HUES64 (cell line): ENCODE data around the gene MUC5B.

Experiments used
- H3K27ac ChIP-seq: 2 replicates; pipeline ENCODE4 v1.7.0; 2013; ENCODE audit warnings: low read depth, low read length, inconsistent platforms
- H3K27me3 ChIP-seq: 2 replicates; pipeline ENCODE4 v1.6.1; 2013; ENCODE audit warnings: mild to moderate bottlenecking, low read length; ENCODE audit not compliant: insufficient read depth
- H3K36me3 ChIP-seq: 2 replicates; pipeline ENCODE4 v1.6.1; 2013; ENCODE audit warnings: mild to moderate bottlenecking, low read length; ENCODE audit not compliant: insufficient read depth
- H3K4me1 ChIP-seq: 2 replicates; pipeline ENCODE4 v1.6.1; 2013; ENCODE audit warnings: mild to moderate bottlenecking, low read length, moderate library complexity; ENCODE audit not compliant: insufficient read depth
- H3K4me3 ChIP-seq: 2 replicates; pipeline ENCODE4 v1.5.1; 2013; ENCODE audit warnings: mild to moderate bottlenecking, low read length, moderate library complexity
- H3K9ac ChIP-seq: 2 replicates; pipeline ENCODE4 v1.6.1; 2013; ENCODE audit warnings: mild to moderate bottlenecking, low read depth, low read length
- H3K9me3 ChIP-seq: 2 replicates; pipeline ENCODE4 v1.6.1; 2013; ENCODE audit warnings: low read depth, low read length; ENCODE audit not compliant: insufficient read depth
- WGBS: fragments of 150-250, 120-280 bp; methylation state at CpG from one replicate; pipeline ENCODE4 v1.1.7; 2013; ENCODE audit warnings: missing lambda C conversion rate; 5-methylcytosine and 5-hydroxymethylcytosine counted together

Gene MUC5B

DNA sequence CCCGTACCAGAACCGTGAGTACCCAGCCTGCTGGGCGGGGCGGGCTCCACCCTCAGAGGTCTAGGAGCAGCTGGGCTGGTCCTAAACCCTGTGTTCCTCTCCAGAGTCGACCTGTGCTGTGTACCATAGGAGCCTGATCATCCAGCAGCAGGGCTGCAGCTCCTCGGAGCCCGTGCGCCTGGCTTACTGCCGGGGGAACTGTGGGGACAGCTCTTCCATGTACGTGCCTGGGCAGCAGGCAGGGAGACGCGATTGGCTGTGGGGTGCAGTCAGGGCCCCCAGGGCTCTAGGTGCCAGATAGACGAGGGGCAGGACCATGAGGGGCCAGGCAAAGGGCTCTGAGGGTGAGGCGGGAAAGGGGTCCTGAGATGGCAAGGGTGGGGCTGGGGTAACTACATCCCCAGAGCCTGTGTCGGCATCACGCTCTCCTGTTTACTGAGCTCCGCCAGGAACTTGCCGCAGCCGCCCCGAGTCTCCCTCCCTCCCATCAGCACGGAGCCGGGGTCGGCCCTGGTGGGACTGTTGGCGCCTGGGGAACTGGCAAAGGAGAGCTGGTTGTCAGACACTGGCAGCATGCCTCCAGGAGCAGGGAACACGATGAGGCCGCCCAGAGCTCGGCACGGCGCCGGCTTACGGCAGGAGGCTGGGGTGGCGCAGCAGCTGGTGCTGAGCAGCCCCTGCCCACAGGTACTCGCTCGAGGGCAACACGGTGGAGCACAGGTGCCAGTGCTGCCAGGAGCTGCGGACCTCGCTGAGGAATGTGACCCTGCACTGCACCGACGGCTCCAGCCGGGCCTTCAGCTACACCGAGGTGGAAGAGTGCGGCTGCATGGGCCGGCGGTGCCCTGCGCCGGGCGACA lies 22.9 kb upstream of the MUC5B start:
- no peaks in the 10 kb centered on the region for H3K36me3 ChIP-seq
- WGBS = 91% methylated on average over 47 of the region's 47 CpGs
- no peak overlapping the region for H3K4me3 ChIP-seq
- H3K9ac ChIP-seq = no peak overlapping the region
- H3K9me3 ChIP-seq = no peaks in the 10 kb centered on the region
- H3K4me1 ChIP-seq = no peaks in the 10 kb centered on the region
- H3K27ac ChIP-seq = no peak overlapping the region
- no peaks in the 10 kb centered on the region for H3K27me3 ChIP-seq

DNA sequence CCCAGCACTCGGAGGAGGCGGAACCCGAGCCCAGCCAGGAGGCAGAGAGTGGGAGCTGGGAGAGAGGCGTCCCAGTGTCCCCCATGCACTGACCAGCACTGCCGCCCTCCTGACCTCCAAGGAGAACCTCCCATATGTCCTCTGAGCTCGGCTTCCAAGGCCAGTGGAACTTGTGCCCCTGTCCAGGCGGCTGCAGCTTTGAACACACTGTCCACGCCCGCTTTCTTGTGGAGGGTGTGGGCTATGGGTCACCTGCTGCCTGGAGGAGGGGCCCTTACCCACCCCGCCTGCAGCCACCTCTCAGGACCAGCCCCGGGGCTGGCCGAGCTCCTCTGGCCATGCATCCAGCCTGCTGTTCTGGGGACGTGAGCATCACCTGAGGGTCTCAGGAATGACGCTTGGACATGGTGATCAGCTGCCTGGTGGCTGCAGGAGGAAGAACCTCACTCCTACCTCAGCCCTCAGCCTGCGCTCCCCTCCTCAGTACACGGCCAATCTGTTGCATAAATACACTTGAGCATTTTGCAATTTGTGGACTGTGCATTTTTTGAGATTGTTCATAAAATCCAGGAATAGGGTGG lies 22.2 kb upstream of the MUC5B start:
- Histone ChIP-seq H3K4me1 (no peaks in the 10 kb centered on the region), H3K4me3 (no peak overlapping the region), H3K36me3 (no peaks in the 10 kb centered on the region), H3K9ac (no peak overlapping the region), H3K9me3 (no peaks in the 10 kb centered on the region), H3K27ac (no peak overlapping the region), H3K27me3 (no peaks in the 10 kb centered on the region)
- 93% methylated on average over 16 of the region's 16 CpGs for WGBS

DNA sequence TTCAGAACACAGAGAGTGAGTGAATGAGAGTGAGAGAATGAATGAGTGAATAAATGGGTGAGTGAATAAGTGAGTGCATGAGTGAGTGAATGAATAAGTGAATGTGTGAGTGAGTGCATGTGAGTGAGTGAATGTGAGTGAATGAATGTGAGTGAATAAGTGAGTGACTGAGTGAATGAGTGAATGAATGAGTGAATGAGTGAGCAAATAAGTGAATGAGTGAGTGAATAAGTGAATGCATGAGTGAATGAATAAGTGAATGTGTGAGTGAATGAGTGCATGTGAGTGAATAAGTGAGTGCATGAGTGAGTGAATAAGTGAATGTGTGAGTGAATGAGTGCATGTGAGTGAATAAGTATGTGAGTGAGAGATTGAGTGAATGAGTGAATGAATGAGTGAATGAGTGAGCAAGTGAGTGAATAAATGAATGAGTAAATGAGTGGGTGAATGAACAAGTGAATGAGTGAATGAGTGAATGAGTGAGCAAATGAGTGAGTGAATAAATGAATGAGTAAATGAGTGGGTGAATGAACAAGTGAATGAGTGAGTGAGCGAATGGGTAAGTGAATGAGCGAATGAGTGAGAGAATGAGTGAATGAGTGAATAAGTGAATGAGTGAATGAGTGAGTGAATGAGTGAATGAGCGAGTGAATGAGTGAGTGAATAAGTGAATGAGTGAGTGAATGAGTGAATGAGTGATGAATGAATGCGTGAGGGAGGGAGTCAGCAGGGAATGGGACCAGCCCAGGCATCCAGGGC lies 21.3 kb upstream of the MUC5B start:
- Histone ChIP-seq H3K4me1 (no peaks in the 10 kb centered on the region), H3K4me3 (no peak overlapping the region), H3K27me3 (no peaks in the 10 kb centered on the region), H3K9me3 (no peaks in the 10 kb centered on the region), H3K27ac (no peak overlapping the region), H3K36me3 (no peaks in the 10 kb centered on the region), H3K9ac (no peak overlapping the region)
- WGBS = 89% methylated on average over 4 of the region's 4 CpGs

DNA sequence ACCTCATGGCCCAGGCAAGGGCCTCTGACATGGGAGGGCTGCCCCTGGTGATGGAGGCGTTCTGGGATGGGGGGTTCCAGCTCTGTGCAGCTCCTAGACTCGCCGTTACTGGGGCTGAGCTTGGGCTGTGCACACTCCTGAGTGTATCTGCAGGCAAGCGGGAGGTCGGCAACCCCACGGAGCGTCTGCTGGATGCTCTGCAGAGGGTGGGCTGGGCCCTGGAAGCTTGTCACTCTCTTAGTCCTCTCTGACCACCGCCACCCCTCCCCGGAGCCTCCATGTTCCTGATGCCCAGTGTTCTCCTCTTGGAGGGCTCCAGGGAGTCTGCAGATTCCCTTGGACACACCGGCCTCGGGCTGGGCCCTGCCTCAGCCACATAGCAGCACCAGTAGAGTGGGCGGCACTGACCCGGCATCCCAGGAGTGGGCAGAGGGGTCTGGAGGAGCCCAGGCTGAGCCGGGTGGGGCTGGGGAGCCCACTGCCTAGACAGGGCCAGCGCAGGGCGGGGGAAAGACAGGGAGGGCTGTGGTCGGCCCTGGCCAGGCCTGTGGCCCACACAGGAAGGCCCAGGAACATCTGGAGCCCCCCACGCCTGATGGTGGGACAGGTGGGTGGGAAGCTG lies 20.6 kb upstream of the MUC5B start:
- no peaks in the 10 kb centered on the region for H3K36me3 ChIP-seq
- 87% methylated on average over 18 of the region's 18 CpGs for WGBS
- H3K9me3 ChIP-seq = no peaks in the 10 kb centered on the region
- H3K4me1 ChIP-seq = no peaks in the 10 kb centered on the region
- no peak overlapping the region for H3K27ac ChIP-seq
- no peak overlapping the region for H3K9ac ChIP-seq
- H3K4me3 ChIP-seq = no peak overlapping the region
- no peaks in the 10 kb centered on the region for H3K27me3 ChIP-seq

DNA sequence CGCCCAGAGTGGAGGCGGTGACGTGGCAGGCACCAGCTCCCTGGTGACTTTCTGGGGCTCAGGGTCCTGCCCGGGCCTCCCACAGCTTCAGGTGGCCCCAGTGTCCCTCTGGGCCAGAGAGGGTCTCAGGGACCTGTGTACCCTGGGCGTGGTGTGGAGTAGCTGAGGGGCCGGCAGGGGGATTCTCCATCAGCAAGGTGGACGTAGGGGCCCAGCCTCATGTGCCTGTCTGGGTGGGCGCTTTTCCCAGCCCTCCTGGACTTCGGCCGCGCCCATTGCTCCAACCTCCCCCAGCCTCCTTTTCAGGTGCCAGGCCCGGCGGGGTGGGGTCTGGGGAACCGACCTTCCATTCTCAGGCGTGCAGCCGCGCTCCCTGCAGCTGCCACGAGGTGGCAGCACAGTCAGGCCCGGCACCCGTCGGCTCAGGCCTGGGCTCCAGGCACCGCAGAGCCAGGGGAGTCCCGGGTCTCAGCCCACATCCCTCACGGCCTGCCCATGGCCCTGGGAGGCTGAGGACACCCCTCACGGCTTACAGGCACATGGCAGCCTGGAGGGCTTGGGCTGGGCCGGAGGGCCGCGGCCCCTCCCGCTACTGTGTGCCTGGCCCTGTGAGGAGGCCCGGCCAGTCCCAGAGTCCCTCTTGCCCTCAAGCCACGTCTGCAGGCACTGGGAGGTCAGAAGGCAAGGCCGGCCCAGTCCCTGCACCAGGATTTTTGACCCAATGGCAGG lies 19.9 kb upstream of the MUC5B start:
- 43% methylated on average over 32 of the region's 32 CpGs for WGBS
- Histone ChIP-seq H3K27ac (no peak overlapping the region), H3K9ac (no peak overlapping the region)

DNA sequence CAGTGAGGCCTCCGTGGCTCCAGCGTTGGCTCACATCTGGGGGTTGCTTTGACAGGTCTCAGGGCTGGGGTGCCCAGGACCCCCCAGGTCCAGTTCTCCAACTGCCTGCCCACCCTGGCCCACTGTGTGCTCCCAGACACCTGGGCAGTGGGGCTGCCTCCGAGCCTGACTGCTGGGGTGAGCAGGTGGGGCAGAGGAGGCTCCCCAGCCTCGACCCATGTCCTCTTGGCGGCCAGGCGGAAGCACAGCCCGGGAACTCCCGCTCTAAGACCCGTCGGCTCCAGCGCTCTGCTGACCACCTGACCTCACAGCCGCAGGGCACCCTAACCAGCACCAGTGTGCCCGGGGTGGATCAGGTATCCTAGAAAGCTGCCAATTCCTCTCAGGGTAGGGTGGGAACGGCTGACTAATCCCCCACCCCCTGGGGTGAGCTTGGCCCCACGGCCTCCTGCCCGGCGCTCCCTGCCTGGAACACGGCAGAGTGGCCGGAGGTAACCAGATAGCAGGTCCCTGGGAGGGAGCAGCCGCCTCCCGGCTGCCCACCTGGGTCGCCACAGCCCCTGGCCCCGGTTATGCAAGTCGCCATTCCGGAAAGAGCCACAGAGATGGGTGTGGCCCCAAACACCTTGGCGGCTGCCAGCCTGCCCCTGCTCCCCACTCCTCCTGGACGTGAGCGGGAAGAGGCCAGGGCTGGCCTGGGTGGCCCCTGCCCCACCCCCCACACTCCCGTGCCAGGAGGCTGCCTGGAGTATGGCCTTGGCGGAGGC lies 19.2 kb upstream of the MUC5B start:
- no peaks in the 10 kb centered on the region for H3K36me3 ChIP-seq
- no peak overlapping the region for H3K4me3 ChIP-seq
- H3K27me3 ChIP-seq = no peaks in the 10 kb centered on the region
- no peak overlapping the region; the same call in 1 of the 2 replicates for H3K9ac ChIP-seq
- H3K4me1 ChIP-seq = no peaks in the 10 kb centered on the region
- no peak overlapping the region for H3K27ac ChIP-seq
- whole genome bisulfite sequencing = 90% methylated on average over 30 of the region's 30 CpGs
- no peaks in the 10 kb centered on the region for H3K9me3 ChIP-seq

More for the DNA sequence above, 19.9 kb upstream of the MUC5B start:
- Histone ChIP-seq H3K36me3 (no peaks in the 10 kb centered on the region), H3K4me1 (no peaks in the 10 kb centered on the region), H3K27me3 (no peaks in the 10 kb centered on the region), H3K4me3 (no peak overlapping the region), H3K9me3 (no peaks in the 10 kb centered on the region)

DNA sequence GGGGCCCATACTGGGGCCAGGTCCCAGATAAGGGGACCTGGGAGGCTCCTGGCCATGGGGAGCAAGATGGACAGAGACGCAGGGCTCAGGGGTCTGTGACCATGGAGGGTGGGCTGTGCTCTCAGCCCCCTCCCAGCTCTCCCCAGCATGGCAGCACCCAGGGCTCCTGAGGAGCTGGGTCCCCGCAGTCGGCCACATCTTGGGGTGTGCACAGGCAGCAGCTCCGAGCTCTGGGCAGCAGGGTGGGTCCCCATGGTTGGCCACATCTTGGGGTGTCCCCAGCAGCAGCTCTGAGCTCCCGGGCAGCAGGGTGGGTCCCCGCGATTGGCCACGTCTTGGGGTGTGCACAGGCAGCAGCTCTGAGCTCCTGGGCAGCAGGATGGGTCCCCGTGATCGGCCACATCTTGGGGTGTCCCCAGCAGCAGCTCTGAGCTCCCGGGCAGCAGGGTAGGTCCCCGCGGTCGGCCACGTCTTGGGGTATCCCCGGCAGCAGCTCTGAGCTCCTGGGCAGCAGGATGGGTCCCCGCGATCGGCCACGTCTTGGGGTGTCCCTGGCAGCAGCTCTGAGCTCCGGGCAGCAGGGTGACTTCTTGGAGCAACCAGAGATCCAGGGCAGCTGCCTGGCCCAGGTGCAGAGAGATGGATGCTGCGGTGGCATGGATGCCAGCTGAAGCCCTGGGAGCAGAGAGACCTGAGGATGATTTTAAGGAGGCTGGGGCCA lies 18.3 kb upstream of the MUC5B start:
- no peak overlapping the region for H3K9ac ChIP-seq
- H3K4me1 ChIP-seq = no peaks in the 10 kb centered on the region
- no peaks in the 10 kb centered on the region for H3K36me3 ChIP-seq
- no peaks in the 10 kb centered on the region for H3K9me3 ChIP-seq
- no peak overlapping the region for H3K27ac ChIP-seq
- WGBS = 93% methylated on average over 22 of the region's 22 CpGs
- no peaks in the 10 kb centered on the region for H3K27me3 ChIP-seq
- no peak overlapping the region for H3K4me3 ChIP-seq

DNA sequence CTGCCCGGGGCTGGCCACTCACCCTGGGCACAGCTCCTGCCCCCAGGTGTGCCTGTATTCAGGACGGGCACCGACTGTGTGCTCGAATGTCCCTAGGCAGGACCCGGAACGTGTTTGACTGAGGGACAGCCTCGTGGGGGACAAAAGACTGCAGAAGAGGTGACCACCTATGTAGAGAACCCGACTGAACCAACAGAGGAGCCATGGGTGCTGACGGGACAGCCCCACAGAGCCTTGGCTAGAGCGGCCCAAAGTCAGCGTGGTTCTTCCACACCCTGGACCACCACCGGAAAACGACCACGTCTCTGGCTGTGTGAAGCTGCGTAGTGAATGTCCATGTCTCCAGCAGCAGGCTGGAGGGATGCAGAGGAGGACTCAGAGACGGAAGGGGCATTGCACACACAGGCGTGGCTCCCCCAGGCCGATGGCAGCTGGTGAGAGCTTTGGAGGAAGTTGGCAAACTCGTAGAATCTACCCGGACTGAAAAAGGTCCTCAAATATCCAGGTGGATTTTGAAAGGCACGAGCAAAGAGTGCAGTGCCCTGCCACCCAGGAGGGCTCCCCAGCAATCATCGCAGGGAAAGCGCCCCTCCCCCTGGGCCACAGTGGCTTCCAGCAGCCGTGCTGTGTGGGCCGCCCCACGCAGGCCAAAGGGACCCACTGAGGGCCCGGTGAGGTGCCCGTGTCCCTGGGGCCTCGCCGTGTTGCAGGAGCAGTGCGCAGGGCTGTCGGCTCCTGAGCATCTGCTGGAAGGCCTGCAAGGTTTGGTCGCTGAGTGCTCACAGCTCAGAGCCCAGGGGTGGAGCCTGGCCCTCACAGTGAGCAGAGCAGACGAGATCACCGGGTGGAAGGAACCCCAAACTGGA lies 17.5 kb upstream of the MUC5B start:
- no peaks in the 10 kb centered on the region for H3K4me1 ChIP-seq
- no peak overlapping the region for H3K4me3 ChIP-seq
- H3K9ac ChIP-seq = no peak overlapping the region
- no peaks in the 10 kb centered on the region for H3K36me3 ChIP-seq
- no peaks in the 10 kb centered on the region for H3K27me3 ChIP-seq
- H3K9me3 ChIP-seq = no peaks in the 10 kb centered on the region
- WGBS = 91% methylated on average over 35 of the region's 35 CpGs
- H3K27ac ChIP-seq = no peak overlapping the region

DNA sequence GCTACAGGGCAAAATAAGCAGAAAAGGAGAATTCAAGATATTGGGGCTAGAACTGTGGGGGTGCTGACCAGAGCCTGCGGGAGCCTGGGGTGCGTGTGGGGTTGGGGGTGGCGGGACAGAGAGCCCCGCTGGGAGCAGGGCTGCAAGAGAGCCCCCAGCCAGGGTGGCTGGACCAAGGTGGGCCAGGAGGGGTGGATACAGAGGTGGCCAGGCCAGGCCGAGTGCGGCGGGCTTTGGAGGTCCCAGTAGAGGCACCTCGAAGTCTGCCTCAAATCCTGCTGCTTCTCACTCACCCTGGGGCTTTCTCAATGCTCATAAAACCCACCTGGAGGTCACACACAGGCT lies 16.9 kb upstream of the MUC5B start:
- no peak overlapping the region for H3K4me3 ChIP-seq
- H3K9me3 ChIP-seq = no peaks in the 10 kb centered on the region
- no peaks in the 10 kb centered on the region for H3K27me3 ChIP-seq
- H3K4me1 ChIP-seq = no peaks in the 10 kb centered on the region
- no peak overlapping the region for H3K27ac ChIP-seq
- H3K9ac ChIP-seq = no peak overlapping the region
- 91% methylated on average over 8 of the region's 8 CpGs for WGBS
- no peaks in the 10 kb centered on the region for H3K36me3 ChIP-seq
